GM18907 (cell line): Measurements from ENCODE around the gene CABP5.

Experiments
- ATAC-seq: cut with Tn5 transposase; IDR thresholded peaks from one replicate; pipeline ENCODE4 v1.9.1; 2021; ENCODE audit warnings: mild to moderate bottlenecking, moderate library complexity; ENCODE audit not compliant: unreplicated experiment

The CABP5 gene

GRCh38 chr19:48033604-48034003, 10.3 kb downstream of the CABP5 start:
- no peak for ATAC-seq

GRCh38 chr19:48030073-48030472, 13.8 kb downstream of the CABP5 start:
- no peak for ATAC-seq

GRCh38 chr19:48029431-48029830, 14.4 kb downstream of the CABP5 start:
- ATAC-seq = no peak

- ATAC-seq = no peak
Observed at GRCh38 chr19:48025480-48025879, 18.4 kb downstream of the CABP5 start.

- no peak for ATAC-seq
Observed at GRCh38 chr19:48023518-48023917, 20.4 kb downstream of the CABP5 start.

GRCh38 chr19:48023011-48023410, 20.9 kb downstream of the CABP5 start:
- no peak for ATAC-seq

GRCh38 chr19:48020686-48021085, 23.2 kb downstream of the CABP5 start:
- no peak for ATAC-seq

- no peak for ATAC-seq
Observed at GRCh38 chr19:48010932-48011758, 32.7 kb downstream of the CABP5 start.

GRCh38 chr19:48006762-48007161, 37.1 kb downstream of the CABP5 start:
- no peak for ATAC-seq

- ATAC-seq = no peak
Observed at GRCh38 chr19:48004236-48004635, 39.6 kb downstream of the CABP5 start.

GRCh38 chr19:48000846-48001245, 43.0 kb downstream of the CABP5 start:
- no peak for ATAC-seq

GRCh38 chr19:47998800-47999199, 45.1 kb downstream of the CABP5 start:
- ATAC-seq = no peak

GRCh38 chr19:47996230-47996727, 47.6 kb downstream of the CABP5 start:
- ATAC-seq = no peak

GRCh38 chr19:47994209-47994802, 49.6 kb downstream of the CABP5 start, which contains the start of gene ELSPBP1:
Gene ELSPBP1, plus strand, starts transcription at chr19:47994632. Its CDS starts 14,036 bp downstream, at chr19:48008668.
- no peak for ATAC-seq

- no peak for ATAC-seq
Observed at GRCh38 chr19:47992070-47992469, 51.8 kb downstream of the CABP5 start, which contains the start of gene BSPH1. Gene BSPH1, minus strand, starts transcription at chr19:47992170. Its CDS starts 89 bp downstream, at chr19:47992081.

- ATAC-seq = no peak
Observed at GRCh38 chr19:47991191-47991808, 52.6 kb downstream of the CABP5 start.
